Left forelimb (tissue), 1 donor: ENCODE measurements around the gene LY6G6F.
A peak's percentile ranks its signal among the peaks of the same experiment; 100 is the strongest.

Experiments used
- DNase-seq: peaks from one replicate; pipeline ENCODE4 v3.0.0-alpha.2; 2018; ENCODE audit warnings: low spot score

LY6G6F gene

DNA sequence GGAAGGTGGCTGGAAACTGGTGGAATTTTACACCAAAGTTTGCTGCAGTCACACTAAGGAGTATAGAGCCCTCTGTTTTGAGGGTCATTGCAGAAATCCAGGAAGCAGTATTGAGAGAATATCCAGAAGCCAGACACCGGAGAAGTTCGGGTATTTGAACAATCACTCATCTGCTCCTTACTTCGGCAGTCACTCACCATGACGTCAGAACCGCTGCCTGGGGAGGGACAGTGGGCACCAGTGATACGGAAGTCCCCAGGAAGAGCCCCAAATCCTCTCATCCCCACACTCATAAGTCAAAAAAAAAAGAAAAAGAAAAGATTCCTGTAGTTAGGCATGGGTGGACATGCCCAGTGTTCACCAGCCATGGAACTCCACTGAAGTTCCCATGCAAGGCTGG is 29.8 kb upstream of the LY6G6F start:
- no peak for DNase-seq

DNA sequence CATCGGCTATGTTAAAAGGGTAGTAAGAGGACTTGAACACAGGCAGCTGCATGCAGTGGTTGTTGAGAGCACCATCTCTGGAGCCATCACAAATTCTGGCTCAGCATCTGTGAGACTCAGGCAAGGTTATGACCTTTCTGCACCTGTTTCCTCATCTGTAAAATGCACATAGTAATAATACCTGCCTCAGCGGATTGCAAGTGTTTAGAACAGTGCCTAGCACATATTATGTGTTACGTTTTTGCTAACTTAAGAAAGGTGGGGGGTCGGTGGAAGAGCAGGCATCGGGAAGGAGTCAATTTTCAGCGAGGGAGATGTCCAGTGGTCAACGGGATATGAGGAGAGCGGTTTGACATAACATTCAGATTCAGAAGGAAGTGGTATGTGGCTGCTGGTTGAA is 28.7 kb upstream of the LY6G6F start:
- no peak for DNase-seq

DNA sequence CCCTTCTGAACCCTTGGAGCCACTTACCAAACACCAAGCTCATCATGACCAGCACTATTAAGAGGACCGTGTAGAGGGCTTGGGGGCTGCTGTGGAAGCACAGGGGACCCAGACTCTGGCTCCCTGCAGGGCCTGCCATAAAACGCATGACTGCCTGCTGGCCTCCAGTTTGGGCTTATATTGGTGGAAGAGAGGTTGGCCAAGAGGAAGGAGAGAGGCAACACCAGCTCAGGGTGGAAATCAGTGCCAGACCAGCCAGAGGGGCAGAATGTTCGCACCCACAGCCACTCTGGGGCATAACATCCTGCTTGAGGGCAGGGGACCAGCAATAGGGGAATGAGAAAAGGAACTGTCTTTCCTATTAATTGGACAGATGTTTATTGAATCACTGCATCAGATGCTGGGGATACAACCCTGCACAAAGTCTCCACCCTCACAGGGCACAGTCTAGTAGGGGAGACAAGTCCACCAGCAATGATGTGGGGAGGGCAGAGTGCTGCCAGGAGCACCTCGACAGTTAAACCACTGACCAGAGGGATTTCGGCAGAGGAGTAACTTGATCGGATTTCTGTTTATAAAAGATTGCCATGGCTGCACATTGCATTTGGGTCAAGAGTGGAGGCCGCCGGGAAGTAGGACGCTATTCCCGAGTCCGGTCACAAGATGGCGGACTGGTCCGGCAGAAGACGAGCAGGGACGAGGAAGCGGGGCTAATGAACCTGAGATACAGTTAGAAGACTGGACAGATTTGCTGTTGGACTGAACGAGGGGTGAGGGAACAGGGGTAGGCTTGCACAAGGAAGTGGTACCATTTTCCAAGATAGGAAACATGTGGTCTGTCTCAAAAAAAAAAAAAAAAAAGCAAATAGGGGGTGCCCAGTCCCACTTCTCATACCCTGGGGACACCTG is 26.2 kb upstream of the LY6G6F start, which contains the start of gene LY6G5C:
Gene LY6G5C (minus strand): TSS at position 842 of the 909 bp plus-strand sequence. CDS start 694 bp downstream, at position 148.
- DNase-seq: peak; percentile 84

DNA sequence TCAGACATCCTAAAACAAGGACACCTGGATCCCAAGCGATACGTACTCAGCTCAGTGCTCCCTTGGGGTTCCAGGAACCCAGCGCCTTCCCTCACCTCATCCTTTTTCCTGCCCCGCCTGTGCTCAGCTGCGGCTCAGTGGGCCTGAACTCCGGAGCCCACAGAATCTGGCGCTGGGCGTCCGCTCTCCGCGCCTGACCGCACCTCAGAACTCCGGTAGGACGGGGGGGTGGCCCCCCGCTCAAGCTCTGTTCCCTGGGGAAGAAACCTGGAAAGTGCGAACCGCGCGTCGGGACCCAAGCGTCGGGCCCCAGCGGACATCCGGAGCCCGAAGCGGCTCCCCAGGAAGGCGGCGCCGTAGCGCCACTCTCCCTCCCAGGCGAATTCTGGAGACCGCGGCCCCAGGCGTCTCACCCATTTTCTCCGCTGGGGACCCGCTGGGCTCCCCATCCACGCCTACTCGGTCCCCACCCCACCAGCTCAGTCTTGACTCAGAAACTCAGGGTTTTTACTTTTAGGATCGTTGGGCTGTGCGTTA is 25.5 kb upstream of the LY6G6F start:
- no peak for DNase-seq

DNA sequence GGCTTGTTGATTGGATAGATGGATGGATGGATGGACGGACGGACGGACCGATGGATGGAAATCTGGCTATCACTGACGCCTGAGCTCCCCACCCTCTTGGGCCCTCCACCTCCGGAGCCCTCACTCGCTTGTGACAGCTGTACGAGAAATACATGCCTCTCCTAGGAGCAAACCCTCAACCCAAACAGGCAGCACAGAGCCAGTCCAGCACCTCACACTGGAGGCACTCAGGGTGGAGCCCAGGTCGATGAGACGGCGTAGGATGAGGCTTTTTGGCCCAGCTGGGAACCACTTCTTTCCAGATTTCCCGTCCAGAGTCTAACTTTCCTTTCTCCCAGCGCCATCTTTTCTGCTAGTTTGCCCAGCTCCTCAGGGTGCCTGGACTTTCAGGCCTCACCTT is 23.1 kb upstream of the LY6G6F start:
- no peak for DNase-seq

DNA sequence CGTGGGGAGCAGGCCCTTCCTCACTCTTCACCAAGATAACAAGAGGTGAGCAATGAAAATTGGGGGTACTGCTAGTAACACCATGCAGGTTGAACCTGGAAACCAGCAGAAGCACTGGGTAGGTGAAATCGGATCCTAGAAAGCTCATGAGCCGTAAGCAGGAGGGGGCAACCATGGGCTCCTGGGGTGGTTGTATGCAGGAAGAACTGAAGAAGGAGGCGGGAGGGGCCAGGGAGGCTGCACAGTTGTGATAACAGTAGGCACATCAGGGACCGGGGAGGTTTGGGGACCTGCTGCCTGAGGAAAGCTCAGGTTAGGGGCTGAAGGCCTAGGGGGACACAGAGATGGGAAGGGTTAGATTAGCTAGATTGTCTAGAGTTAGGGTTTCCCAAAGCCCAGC is 20.2 kb upstream of the LY6G6F start:
- DNase-seq: no peak

DNA sequence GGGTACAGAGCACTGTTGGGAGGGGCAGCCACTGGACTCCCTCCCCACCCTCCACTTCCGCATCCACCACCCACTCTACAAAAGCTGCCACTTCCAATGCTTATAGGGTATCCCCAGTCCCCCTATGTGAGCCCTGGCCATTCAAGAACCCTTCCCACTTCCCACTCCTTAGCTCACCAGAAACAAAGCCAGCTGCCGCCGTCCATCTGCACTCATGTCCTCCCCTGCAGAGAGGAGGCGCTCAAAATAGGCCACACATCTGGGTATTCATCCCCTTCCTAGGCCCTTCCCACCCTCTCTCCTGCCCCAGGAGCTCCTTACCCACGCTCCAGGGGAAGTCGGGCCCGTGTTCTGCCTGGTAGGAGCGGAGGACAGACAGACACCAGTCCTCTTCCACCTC is 19.3 kb upstream of the LY6G6F start:
- DNase-seq: no peak

DNA sequence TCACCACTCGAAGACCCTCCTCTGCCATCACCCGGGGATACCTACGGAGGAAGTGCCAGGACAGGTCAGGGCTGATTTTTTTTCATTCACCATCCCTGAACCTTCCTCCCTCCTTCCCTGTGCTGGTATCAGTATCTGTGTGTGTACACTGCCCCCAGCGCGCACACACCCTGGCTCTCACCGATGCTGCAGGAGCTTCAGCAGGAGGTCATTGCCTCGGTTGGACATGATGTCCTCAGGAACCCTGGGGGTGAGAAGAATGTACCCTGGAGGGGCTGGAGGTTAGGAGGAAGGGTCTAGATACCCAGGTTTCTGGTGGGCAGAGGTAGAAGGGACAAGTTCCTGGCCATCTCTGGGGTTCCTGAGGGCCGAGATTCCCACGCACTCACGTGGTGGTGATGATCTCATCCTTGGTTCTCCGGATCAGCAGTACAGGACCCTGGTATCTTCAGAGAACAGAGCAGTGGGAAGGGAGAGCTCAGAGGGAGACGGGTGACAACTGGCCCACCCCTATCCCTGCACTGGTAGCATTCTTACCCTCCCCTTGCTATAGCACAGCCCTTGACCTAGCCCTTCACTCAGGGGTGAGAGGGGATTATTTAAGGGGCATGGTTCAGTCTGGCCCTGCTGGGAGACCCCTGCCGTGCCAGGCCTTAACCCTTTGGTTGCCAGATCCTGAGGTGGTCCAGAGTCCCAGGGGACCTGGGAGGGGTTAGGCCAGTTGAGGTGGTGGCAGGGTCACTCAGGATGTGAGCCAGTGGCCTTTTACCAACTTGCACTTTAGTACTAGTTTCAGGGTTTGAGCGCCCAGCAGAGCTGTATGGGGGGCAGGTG is 18.6 kb upstream of the LY6G6F start:
- no peak for DNase-seq

DNA sequence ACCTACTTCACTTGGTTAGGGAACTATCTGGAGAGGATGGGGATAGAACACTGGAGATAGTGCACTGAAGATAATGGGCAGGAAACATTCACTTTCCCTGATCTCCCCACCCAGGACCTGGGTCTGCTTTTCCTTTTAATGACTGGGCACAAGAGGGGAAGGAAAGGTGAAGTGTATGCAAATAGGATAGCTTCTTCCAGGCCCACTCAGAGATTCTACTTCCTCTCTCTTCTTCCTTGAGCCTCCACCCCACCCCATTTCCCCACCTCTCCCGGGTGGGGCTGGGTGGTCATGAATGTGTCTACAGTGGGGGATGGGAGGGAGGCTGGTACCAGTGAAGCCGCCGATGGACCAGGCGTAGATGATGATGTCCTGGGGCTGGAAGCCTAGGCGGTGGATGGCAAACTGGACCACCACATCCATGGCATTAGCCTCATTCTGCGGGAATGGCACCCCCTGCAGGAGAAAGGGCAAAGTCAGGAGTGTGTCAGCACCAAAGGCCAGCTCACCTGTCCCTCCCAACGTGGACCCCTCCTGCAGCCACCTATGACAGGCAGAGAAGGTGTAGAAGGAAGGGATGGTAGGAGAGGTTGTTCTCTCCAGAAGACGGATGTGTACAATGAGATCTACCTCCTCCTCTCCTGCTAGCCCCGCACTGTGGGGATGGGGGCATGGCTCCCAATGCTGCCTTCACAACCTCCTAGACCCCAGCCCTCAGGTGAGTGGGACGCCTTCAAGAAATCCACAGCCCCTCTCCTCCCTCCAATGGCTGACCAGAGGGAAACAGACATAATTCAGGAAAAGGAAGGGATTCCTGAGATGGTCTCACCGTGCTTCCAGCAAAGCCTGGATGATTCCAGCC is 17.2 kb upstream of the LY6G6F start:
- DNase-seq: no peak

DNA sequence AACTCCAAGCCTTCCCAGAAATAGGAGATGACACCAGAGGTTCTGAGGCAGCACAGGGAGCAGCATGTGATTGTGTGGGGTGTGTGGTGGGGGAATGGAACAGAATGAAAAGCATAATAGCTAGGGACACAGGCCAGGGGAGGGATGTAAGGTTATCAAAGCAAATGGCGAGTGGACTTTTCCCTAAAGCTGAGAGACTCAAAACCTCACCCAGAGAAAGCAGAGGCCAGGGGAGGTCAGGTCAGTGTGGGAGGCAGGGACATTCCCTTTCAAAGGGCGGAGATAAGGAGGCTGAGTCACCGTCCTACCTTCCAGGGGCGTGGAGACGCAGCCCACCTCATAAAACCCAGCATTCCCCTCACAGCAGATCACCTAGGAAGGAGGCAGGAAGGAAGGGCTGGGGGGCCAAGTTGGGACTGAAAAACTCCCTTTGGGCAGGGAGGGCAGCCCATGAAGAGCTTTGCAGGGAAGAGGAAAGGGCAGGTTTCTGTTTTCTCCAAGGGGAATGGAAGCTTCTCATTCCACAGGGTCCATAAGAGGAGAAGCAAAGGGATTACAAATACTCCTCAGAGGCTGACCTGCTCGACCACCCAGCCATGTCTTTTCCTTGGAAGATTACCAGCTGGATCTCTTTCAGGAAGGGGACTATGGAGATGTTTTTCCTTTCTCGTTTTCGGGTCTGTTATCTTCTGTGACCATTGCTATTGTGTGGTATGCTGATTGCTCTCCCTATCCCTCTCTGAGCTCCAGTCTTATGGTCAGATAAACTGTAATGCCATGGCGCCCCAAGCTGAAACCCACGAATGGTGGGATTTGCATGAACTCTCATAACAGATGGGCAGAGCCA is 16.2 kb upstream of the LY6G6F start:
- no peak for DNase-seq

DNA sequence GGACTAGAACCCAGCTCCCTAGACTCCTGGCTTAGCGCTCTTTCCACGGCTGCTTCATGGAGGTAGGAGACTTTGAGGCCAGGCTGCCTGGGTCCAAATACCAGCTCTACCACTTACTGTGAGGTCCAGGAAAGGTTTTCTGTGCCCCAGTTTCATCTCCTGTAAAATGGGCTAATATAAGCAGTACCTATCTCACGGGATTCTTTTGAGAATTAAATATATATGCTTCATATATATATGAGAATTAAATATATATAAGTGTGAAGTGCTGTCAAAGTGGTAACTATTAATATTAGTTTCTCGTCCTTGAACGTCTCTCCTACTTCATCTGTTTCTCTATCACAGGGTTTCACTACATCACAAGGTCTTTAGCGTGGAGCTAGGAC is 15.6 kb upstream of the LY6G6F start:
- DNase-seq: no peak

DNA sequence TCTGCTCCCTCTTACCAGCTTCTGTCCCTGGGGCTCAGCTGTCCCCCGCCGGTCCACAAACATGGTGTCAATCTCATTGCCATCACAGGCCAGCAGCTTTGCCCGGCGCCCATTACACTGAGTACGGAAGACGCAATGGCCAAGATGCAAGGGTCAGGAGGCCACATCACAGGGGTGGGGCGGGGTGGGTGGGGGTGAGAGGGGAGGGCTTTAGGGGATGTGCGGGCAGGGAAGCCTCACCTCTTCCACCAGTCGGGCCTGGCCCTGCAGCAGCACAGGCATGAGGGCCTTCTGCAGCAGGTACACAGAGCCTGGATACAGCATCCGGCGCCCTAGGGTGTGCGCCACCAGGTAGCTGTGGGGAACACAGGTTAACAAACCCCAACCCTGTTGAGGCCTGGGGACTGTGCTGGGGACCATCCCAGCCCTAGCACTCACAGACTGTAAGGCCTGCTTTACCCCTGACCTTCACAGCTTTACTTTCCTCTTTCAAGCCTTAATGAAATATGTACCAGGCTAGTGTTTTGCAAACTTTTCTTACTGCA is 15.0 kb upstream of the LY6G6F start:
- DNase-seq: no peak

DNA sequence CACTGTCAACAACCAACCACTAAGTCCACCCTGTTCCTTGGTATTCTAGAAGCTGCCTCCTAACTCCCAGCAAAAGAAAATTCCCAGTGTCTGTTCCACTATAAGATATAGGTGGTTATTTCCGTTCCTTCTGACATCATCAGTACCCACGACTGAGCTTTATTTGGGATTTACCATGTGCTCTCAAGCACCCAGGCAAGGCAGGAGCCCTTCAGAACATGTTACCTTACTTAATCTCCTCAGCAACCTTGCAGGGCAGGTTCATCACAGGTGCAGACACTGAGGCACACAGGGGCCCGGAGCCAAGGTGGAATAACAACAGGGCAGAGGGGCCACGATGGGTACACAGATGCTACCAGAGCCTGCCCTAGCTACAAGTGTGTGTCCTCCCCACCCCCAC is 14.3 kb upstream of the LY6G6F start:
- no peak for DNase-seq

DNA sequence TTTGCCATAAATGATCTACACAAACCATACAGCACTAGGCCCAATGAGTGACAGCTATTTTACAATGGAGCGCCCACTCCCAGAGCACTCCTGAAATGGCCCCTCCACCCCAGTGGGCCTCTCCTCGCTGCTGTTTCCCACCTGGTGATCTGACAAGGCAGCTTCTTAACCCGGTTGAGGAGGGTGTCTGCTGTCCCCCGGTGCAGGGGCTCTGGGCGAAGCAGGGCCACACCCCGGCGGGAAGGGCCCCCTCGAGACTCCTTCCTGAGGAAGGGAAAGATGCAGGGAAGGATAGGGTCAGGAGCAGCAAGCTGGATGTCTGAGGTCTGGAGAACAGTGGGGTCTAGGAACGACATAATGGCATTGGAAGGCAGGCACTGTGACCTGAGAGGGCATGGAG is 13.8 kb upstream of the LY6G6F start:
- no peak for DNase-seq

DNA sequence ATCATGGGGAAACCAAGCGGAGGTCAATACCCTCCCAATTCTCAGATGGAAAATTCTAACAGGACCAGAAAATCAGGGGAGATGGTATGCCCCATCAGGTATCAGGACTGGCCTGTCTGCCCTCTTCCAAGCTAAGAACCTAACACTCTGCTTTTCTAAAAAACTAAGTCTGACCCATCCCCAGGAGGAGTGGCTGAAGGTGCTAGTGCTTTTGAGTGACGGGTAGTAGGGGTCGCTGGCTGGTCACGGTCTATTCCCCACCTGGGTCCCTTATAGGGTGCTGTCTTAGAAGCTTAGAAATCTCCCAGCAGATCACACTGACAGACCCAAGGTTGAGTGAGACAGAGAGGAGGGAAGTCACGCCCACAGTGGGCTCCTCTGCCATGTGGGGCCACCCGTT is 13.1 kb upstream of the LY6G6F start:
- no peak for DNase-seq

DNA sequence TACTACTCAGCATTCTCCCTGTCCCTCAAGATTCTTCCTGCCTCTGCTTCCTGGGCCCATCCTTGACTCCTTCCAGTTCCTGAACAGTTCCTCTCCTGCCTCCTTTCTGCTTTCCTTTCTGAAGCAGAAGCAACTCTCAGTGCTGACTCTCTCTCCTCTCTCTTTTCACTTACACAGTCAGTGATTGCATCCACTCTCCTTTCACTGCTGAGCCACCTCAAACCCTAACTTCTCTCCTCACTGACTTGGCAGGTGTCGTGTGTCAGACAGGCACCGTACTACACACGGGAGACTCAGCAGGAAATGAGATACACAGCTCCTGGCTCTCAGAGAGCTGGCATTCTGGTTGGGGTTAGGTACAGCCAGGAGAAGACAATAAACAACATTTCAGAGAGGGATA is 9.1 kb upstream of the LY6G6F start:
- DNase-seq: no peak

DNA sequence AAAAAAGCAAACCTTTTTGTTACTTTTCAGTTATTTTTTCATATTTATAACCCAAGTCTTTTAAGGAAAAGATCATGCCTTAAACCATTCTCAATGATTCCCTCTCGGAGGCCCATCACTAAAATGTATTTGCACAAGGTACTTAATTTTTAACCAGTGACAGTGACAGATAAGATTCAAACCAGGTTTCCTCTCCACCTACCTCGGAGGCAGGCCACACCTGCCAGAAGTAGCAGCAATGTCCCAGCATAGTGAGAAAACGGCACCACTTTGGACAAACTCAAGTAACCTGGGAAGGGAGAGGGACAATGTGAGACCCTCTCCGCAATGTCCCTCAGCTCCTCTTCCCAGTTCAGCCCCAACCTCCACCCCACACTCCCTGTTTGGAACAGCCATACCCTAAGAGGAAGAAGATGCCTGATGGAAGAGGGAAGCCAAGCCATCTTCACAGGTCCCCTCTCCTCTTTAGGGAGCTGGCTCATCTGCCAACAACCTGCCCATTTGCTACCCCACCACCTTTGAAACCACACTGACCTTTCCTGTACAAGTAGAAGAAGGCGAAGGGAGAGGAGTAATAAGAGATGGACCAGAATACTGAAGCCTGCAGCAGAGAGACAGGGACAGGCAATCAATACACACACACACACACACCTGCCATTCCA is 5.8 kb upstream of the LY6G6F start:
- no peak for DNase-seq

DNA sequence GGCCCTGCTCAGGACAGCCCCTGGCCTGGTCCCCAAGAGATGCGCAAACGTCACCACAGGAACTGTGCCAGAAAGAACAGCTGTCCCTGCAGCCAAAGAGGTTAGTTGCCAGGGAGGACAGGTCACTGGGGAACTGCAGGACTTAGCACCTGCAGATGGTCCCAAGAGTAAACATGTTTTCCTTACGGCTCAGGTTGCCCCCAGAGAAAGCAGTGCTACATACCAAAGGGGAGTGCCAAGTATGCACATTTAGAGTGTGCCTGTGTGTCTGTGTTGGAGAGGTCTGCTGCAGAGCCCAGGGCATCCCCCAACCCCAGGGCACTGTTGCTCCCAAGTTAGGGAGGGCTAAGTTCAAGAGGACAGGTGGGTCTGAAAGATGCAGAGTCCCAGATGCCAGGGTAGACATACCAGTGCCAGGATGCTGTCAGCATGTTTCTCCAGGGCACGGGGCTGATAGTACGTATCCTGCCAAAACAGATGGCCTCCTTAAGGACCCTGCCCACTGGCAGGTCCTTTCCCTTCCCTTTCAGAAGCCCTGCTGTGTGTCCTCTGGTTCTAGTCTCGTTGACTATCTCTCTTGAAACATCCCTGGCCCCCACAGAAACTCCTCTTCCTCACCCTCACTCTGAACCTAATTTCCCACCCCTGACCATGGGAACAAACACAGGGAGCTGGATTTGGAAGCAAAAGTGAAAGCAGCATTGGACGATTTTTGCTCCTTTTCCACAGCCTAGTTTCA is 4.8 kb upstream of the LY6G6F start:
- no peak for DNase-seq

DNA sequence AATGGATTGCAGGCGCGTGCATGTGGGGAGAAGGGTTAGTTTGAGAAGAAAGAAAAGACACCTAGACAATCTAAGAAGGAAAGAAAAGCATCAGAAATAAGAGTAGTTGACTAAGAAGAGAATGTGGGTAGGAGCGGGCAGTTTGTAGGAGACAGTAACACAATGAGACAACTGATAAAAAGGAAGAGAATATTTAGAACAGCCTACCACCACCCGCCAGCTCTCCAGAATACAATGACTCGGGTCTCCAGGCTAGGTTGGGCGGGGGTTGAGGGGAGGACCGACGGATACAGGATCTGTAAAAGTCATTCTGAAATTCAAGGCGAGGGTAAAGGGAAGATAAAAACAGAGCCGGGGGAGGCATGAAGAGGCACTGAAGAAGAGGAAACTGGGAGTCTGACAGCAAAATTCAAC is 4.3 kb upstream of the LY6G6F start:
- DNase-seq: no peak
